ENCODE results near the gene GTPBP4.

- no peak for TF ChIP-seq CTCF (IDR thresholded peaks at IDR 0.05; ENCODE audit: low read depth, low read length)
- TF ChIP-seq EZH2phosphoT487 (IDR thresholded peaks at IDR 0.05; ENCODE audit: low read depth): no peak
These were observed 9.3 kb upstream of the GTPBP4 start for GRCh38 chr10:978826-979421.

All from OCI-LY3 (cell line).